Uterus (tissue), 4 donors: ENCODE measurements around the gene TSPAN12. TPM values are rescaled to one million over a fixed set of nuclear protein-coding genes. Genes with fewer than 3 reads are reported as not detected.

Source experiments
- DNase-seq, 2 donors: peaks; one replicate each; pipeline ENCODE4 v3.0.0-alpha.2; 2019 to 2020
- H3K27ac ChIP-seq, 2 donors: fragments of 200-600 bp; sonication (generic); 1 replicate in 1 of 2; 2 replicates in 1 of 2; pipeline ENCODE4 v1.5.1; 2016 to 2018
- H3K27me3 ChIP-seq, 2 donors: fragments of 200-600 bp; sonication (generic); one replicate each; pipeline ENCODE4 v1.5.1; 2018 to 2019; ENCODE audit warnings: control low read depth in 1 of 2
- H3K36me3 ChIP-seq, 2 donors: fragments of 200-600 bp; sonication (generic); one replicate each; pipeline ENCODE4 v1.5.1; 2019; ENCODE audit warnings: control low read depth in 1 of 2
- H3K4me1 ChIP-seq, 2 donors: fragments of 200-600 bp; sonication (generic); one replicate each; pipeline ENCODE4 v1.5.1; 2018 to 2019; ENCODE audit warnings: control low read depth in 1 of 2
- H3K4me3 ChIP-seq, 2 donors: fragments of 200-600 bp; sonication (generic); 1 replicate in 1 of 2; 2 replicates in 1 of 2; pipeline ENCODE4 v1.5.1; 2018 to 2019; ENCODE audit warnings: mild to moderate bottlenecking in 1 of 2
- H3K9me3 ChIP-seq, 2 donors: fragments of 200-600 bp; sonication (generic); one replicate each; pipeline ENCODE4 v1.5.1; 2019; ENCODE audit warnings: control low read depth in 1 of 2
- POLR2A ChIP-seq, 2 donors: fragments of 450-650 bp; IDR thresholded peaks; one replicate each; pipeline ENCODE4 v1.6.1; 2016; ENCODE audit warnings: antibody characterized with exemption in 2 of 2, mild to moderate bottlenecking in 1 of 2, moderate library complexity in 1 of 2
- intact Hi-C: fragments of 100-400 bp; cut with DNase I; formaldehyde crosslinking; loops from one replicate; pipeline ENCODE4 v1.15.1; 2023; ENCODE audit warnings: low total_unique reads
- total RNA-seq, 4 donors: library from RNA; depleted of rRNA in 3 of 4; stranded (reverse); fragments of >200 nt in 3 of 4; gene quantifications; one replicate each; pipeline versions ENCODE4 v1.1.0 to v1.2.4, GENCODE V29; 2014 to 2023
- TF ChIP-seq, protein P1 (sequence below), 4 experiments: fragments of 200-600 bp in 2 of 4; fragments of 450-650 bp in 2 of 4; sonication (generic) in 2 of 4; IDR thresholded peaks; one replicate each; pipeline ENCODE4 v1.5.1; 2016 to 2019; ENCODE audit warnings: antibody characterized with exemption in 4 of 4, mild to moderate bottlenecking in 2 of 4, moderate library complexity in 1 of 4
- donor health status: DM: yes; HTN: yes; CAD: no.

The TSPAN12 gene
- total RNA-seq, 4 donors from 2014 or later, result 3.1 to 18.8 (median 11.8) TPM

DNA sequence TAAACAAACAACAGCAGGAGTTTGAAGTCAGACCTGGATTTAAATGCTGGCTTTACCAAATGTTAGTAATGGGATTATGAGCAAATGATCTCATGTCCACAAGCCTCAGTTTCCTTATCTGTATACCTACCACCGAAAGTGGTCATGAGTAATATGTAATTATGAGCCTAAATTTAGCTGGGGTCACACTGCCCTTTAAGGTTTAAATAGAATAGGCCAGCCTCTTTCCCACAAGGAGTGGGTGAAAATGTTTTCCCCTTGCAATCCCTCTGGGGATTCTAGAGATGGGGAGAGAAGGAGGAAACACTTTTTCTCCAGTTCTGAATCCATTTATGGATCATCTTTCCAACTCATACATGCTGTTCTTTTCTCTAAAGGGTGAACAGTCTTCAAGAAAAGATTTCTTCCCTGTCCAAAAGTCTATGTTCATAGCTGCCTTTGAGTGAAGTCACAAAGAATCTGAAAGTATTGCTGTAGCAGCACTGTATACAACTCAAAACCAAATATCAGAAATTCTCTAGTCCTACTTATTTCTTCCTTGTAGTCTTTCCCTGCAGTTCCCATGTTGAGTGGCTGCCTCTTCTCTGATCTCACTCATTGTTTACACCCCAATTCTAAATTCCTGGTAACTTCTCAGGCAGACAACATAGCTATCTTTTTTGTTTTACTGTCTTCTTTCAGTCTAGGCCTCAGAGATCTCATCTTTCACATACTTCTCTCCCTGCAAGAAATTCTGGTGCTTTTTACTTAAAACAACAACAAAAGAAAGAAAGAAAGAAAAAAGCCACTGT is 7.4 kb upstream of the TSPAN12 start:
- Histone ChIP-seq H3K27ac (no peak overlapping the region), H3K4me1 (no peaks in the 10 kb centered on the region), H3K4me3 (no peak overlapping the region), H3K36me3 (no peaks in the 10 kb centered on the region), H3K9me3 (no peaks in the 10 kb centered on the region), H3K27me3 (no peaks in the 10 kb centered on the region)
- no peak for DNase-seq
- no peak for TF ChIP-seq POLR2A (IDR thresholded peaks at IDR 0.05)
- TF ChIP-seq, protein P1, sequence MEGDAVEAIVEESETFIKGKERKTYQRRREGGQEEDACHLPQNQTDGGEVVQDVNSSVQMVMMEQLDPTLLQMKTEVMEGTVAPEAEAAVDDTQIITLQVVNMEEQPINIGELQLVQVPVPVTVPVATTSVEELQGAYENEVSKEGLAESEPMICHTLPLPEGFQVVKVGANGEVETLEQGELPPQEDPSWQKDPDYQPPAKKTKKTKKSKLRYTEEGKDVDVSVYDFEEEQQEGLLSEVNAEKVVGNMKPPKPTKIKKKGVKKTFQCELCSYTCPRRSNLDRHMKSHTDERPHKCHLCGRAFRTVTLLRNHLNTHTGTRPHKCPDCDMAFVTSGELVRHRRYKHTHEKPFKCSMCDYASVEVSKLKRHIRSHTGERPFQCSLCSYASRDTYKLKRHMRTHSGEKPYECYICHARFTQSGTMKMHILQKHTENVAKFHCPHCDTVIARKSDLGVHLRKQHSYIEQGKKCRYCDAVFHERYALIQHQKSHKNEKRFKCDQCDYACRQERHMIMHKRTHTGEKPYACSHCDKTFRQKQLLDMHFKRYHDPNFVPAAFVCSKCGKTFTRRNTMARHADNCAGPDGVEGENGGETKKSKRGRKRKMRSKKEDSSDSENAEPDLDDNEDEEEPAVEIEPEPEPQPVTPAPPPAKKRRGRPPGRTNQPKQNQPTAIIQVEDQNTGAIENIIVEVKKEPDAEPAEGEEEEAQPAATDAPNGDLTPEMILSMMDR (IDR thresholded peaks at IDR 0.05), result no peak
- intact Hi-C loops, result no loop called here

DNA sequence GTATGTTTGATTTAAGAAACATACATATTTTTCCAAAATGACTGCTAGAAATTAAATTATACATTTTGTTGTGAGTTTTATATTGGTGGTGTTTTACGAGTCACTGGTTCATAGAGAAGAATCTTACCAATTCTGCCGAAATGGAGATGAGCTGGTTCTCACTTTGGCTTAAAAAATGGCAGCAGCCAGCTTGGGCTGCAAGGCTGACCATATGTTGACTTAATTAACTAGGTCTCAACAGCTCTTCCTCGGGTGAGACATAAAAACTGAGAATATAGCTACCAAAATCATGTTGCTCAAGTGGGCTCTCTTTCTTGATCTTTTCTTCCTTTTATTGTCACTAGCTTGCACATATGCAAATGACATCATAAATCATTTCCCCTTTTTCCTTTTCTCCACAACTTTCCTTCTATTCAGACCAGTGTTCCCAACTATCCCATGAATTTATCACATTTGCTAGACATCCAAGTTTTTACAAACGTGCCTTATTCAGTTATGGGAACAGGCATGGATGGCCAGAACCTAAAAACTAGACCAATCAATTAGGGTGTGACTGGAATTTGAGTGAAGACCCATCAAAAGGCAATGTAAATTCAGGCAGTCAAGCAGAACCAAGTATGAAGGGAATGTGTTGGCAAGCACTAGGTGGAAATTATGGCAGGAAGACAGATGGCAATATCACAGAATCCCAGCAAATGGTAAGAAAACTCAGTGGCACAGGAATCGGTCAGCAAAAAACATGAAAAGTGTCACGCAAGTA is 6.4 kb upstream of the TSPAN12 start:
- Histone ChIP-seq H3K27ac (no peak overlapping the region), H3K4me1 (no peaks in the 10 kb centered on the region), H3K9me3 (no peaks in the 10 kb centered on the region), H3K4me3 (no peak overlapping the region), H3K27me3 (no peaks in the 10 kb centered on the region), H3K36me3 (no peaks in the 10 kb centered on the region)
- TF ChIP-seq, protein P1 (IDR thresholded peaks at IDR 0.05), result no peak
- no peak for TF ChIP-seq POLR2A (IDR thresholded peaks at IDR 0.05)
- DNase-seq, result no peak
- intact Hi-C loops, result no loop called here

DNA sequence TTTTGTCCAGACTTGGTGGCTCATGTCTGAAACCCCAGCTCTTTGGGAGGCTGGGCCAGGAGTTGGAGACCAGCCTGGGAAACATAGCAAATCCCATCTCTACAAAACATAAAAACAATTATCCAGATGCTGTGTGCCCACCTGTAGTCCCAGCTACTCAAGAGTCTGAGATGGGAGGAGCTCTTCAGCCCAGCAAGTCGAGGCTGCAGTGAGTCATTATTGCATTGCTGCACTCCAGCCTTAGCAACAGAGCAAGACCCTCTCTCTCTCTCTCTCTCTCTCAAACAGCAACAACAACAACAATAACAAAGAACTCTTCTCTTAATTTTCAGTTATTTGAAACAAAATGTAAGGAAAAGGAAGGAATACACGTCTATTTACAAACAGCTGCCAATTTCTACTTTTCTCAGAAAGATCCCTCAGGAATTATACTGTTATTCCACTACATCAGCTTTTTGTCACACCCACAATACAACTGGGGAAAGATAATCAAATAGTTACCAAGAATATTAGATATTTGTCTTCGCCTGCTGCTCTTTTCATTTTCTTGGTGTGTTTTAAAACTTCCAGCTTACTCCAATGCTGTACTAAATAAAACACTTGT is 5.1 kb upstream of the TSPAN12 start:
- intact Hi-C loops, result no loop called here
- no peak overlapping the region for H3K4me3 ChIP-seq
- DNase-seq, result no peak
- H3K4me1 ChIP-seq, result no peaks in the 10 kb centered on the region
- H3K27ac ChIP-seq, result no peak overlapping the region
- H3K9me3 ChIP-seq, result no peaks in the 10 kb centered on the region
- no peaks in the 10 kb centered on the region for H3K36me3 ChIP-seq
- H3K27me3 ChIP-seq, result no peaks in the 10 kb centered on the region
- no peak for TF ChIP-seq POLR2A (IDR thresholded peaks at IDR 0.05)
- TF ChIP-seq, protein P1 (IDR thresholded peaks at IDR 0.05), result no peak

DNA sequence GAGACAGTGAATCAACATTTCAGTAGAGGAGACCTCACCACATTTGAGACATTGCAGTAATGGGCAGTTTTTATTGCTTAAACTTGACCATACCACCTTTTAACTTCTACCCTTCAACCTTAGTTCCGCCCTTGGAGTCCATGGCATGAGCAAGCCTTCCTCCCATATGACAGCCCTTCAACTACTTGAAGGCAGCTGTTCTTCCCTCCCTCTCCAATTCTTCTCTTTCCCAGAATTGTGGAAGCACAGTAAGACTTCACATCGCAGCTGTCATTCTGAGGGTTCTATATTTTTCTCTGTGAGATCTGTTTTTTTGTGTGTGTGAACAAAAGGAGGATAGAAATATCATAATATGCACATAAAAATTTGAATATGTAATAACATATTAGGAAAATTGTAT is 2.2 kb upstream of the TSPAN12 start:
- Histone ChIP-seq H3K9me3 (no peaks in the 10 kb centered on the region), H3K27me3 (no peaks in the 10 kb centered on the region), H3K4me3 (no peak overlapping the region), H3K36me3 (no peaks in the 10 kb centered on the region), H3K27ac (no peak overlapping the region), H3K4me1 (no peaks in the 10 kb centered on the region)
- intact Hi-C loops, result no loop called here
- no peak for TF ChIP-seq POLR2A (IDR thresholded peaks at IDR 0.05)
- TF ChIP-seq, protein P1 (IDR thresholded peaks at IDR 0.05), result no peak
- no peak for DNase-seq

DNA sequence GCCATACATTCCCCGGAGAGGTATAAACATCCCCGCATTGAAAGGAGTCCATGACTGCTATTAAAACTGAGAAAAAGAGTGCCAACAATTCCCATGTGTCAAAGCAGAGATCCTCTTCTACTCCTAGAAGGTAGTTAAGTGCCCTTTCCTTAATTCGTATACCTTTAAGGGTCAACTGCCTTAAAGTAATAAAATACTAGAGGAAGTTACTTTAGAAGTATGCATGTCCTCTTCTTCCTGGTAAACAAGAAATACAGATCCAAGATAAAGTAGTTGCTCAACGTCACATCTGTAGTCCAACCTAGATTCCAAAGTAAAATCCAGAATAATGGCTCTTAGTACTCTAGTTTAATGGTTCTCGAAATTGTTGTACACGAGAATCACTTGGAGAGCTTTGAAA is 1.5 kb upstream of the TSPAN12 start:
- Histone ChIP-seq H3K27me3 (no peaks in the 10 kb centered on the region), H3K36me3 (no peaks in the 10 kb centered on the region), H3K4me1 (no peaks in the 10 kb centered on the region), H3K27ac (no peak overlapping the region), H3K4me3 (no peak overlapping the region), H3K9me3 (no peaks in the 10 kb centered on the region)
- intact Hi-C loops, result loop anchor here (10.0 kb wide), 1 partner anchor 55 kb away; no protein-coding TSS in a partner anchor
- DNase-seq, result no peak
- no peak for TF ChIP-seq POLR2A (IDR thresholded peaks at IDR 0.05)
- TF ChIP-seq, protein P1 (IDR thresholded peaks at IDR 0.05), result no peak
